GM12878 (cell line): ENCODE measurements around the gene POFUT2. TPM values are rescaled to one million over a fixed set of nuclear protein-coding genes. Genes with fewer than 3 reads are reported as not detected.
A peak's percentile ranks its signal among the peaks of the same experiment; 100 is the strongest.

Experiments used
- ATAC-seq: fragments of 200-7000 bp; cut with Tn5 transposase; 3 replicates; pipeline ENCODE4 v1.9.1; 2020; ENCODE audit warnings: mild to moderate bottlenecking, moderate library complexity
- BruUV-seq: library from RNA; stranded (reverse); fragments of 400-500 nt; replicated peaks from 2 replicates; lab custom pipeline; 2021; lab: Mats Ljungman, UMichigan
- CTCF ChIA-PET: fragments of 300-600 bp; sonication (Branson Sonifier 250); formaldehyde crosslinking; extraction: SDS; loops from one replicate; lab custom pipeline; 2021; ENCODE audit warnings: inconsistent platforms; lab: Yijun Ruan, JAX
- POLR2A ChIA-PET: fragments of 350-600 bp; formaldehyde crosslinking; extraction: SDS; loops from one replicate; lab custom pipeline; 2021; ENCODE audit warnings: inconsistent platforms; lab: Charles Lee
- RAD21 ChIA-PET: fragments of 300-600 bp; sonication (Branson Sonifier 250); formaldehyde crosslinking; loops from one replicate; lab custom pipeline; 2023; ENCODE audit warnings: antibody characterized with exemption; ENCODE audit not compliant: unreplicated experiment; lab: Charles Lee
- SMC1A ChIA-PET: fragments of 300-600 bp; sonication (Branson Sonifier 250); formaldehyde crosslinking; loops from one replicate; lab custom pipeline; 2023; ENCODE audit not compliant: unreplicated experiment, uncharacterized antibody; lab: Charles Lee
- DNase-seq: peaks from one replicate; pipeline ENCODE4 v3.0.0-alpha.2; 2011; ENCODE audit warnings: low read depth, low spot score
- FAIRE-seq: peaks from 3 replicates; lab custom pipeline; 2011; peaks lifted over from hg19 to GRCh38; lab: Jason Lieb, UNC
- H2AFZ ChIP-seq: 2 replicates; pipeline ENCODE4 v1.6.0; 2011; ENCODE audit warnings: low read depth, low read length, control low read depth; ENCODE audit not compliant: control insufficient read depth
- H3K27ac ChIP-seq: 2 replicates; pipeline ENCODE4 v1.5.1; 2011; ENCODE audit warnings: control low read depth; ENCODE audit not compliant: control insufficient read depth, insufficient read depth
- H3K27me3 ChIP-seq, 2 experiments: replicated peaks in 1 of 2; 2 replicates each; pipeline versions ENCODE4 v1.6.0 to v1.6.1; 2011; ENCODE audit warnings: low read length in 1 of 2; ENCODE audit not compliant: control insufficient read depth in 2 of 2, insufficient read depth in 2 of 2
- H3K36me3 ChIP-seq, 2 experiments: 2 replicates each; pipeline ENCODE4 v1.5.1; 2011; ENCODE audit warnings: low read length in 1 of 2; ENCODE audit not compliant: control insufficient read depth in 2 of 2, insufficient read depth in 2 of 2
- H3K4me1 ChIP-seq: 2 replicates; pipeline ENCODE4 v1.6.1; 2011; ENCODE audit warnings: mild to moderate bottlenecking, low read length, moderate library complexity, mixed read lengths; ENCODE audit not compliant: control insufficient read depth, insufficient read depth
- H3K4me2 ChIP-seq: 2 replicates; pipeline ENCODE4 v1.6.0; 2011; ENCODE audit warnings: control low read depth; ENCODE audit not compliant: control insufficient read depth, insufficient read depth
- H3K4me3 ChIP-seq: fragments of 200-600 bp; sonication (generic); 2 replicates; pipeline ENCODE4 v1.5.1; 2016
- H3K79me2 ChIP-seq: 2 replicates; pipeline ENCODE4 v1.6.0; 2011; ENCODE audit warnings: low read length; ENCODE audit not compliant: control insufficient read depth, insufficient read depth
- H3K9ac ChIP-seq: 2 replicates; pipeline ENCODE4 v1.8.0; 2011; ENCODE audit warnings: low read length, control low read depth, mixed read lengths; ENCODE audit not compliant: control insufficient read depth, insufficient read depth
- H3K9me3 ChIP-seq: replicated peaks from 3 replicates; pipeline ENCODE4 v1.5.1; 2011; ENCODE audit warnings: mild to moderate bottlenecking, low read length; ENCODE audit not compliant: control insufficient read depth, insufficient read depth
- H4K20me1 ChIP-seq: 2 replicates; pipeline ENCODE4 v1.6.0; 2011; ENCODE audit not compliant: control insufficient read depth, insufficient read depth
- ASH2L ChIP-seq: fragments of 300-600, 200-600 bp; sonication (generic); IDR thresholded peaks from 2 replicates; pipeline ENCODE4 v1.6.1; 2017; ENCODE audit warnings: low read depth, mild to moderate bottlenecking, borderline replicate concordance
- BCL11A ChIP-seq: IDR thresholded peaks from 2 replicates; pipeline ENCODE4 v1.6.1; 2011; ENCODE audit warnings: low read depth, low read length
- BRCA1 ChIP-seq: IDR thresholded peaks from 2 replicates; pipeline ENCODE4 v1.6.1; 2011; ENCODE audit warnings: low read depth, low read length, improper control_type of control experiment
- CBX3 ChIP-seq: fragments of 200-600 bp; sonication (generic); IDR thresholded peaks from 2 replicates; pipeline ENCODE4 v1.6.1; 2016; ENCODE audit warnings: low read depth, borderline replicate concordance
- EGR1 ChIP-seq, 2 experiments: IDR thresholded peaks; 1 replicate in 1 of 2; 2 replicates in 1 of 2; pipeline ENCODE4 v1.6.1; 2011 to 2012; ENCODE audit warnings: low read depth in 2 of 2, low read length in 2 of 2, borderline replicate concordance in 1 of 2, mild to moderate bottlenecking in 1 of 2, moderate library complexity in 1 of 2
- EP300 ChIP-seq, 2 experiments: fragments of 150-350 bp in 1 of 2; IDR thresholded peaks; 2 replicates each; pipeline ENCODE4 v1.6.1; 2011 to 2012; ENCODE audit warnings: low read depth in 2 of 2, low read length in 2 of 2, borderline replicate concordance in 1 of 2, improper control_type of control experiment in 1 of 2, inconsistent platforms in 1 of 2; ENCODE audit not compliant: control insufficient read depth in 1 of 2
- FOS ChIP-seq: IDR thresholded peaks from 3 replicates; pipeline ENCODE4 v1.6.1; 2011; ENCODE audit warnings: borderline replicate concordance; ENCODE audit not compliant: insufficient read length; ENCODE audit errors: extremely low read depth
- FOXK2 ChIP-seq: fragments of 450-650 bp; IDR thresholded peaks from 2 replicates; pipeline ENCODE4 v1.6.1; 2017; ENCODE audit warnings: mild to moderate bottlenecking, moderate library complexity
- GATAD2B ChIP-seq: fragments of 450-650 bp; conservative IDR thresholded peaks from 2 replicates; pipeline ENCODE4 v1.6.1; 2017; ENCODE audit warnings: low read depth, mild to moderate bottlenecking, moderate library complexity
- IRF4 ChIP-seq: IDR thresholded peaks from 2 replicates; pipeline ENCODE4 v1.6.1; 2011; ENCODE audit warnings: low read depth, low read length
- NR2F1 ChIP-seq: fragments of 450-650 bp; conservative IDR thresholded peaks from 2 replicates; pipeline ENCODE4 v1.6.1; 2017; ENCODE audit warnings: mild to moderate bottlenecking
- PAX5 ChIP-seq: IDR thresholded peaks from 2 replicates; pipeline ENCODE4 v1.6.1; 2011; ENCODE audit warnings: low read depth, low read length, borderline replicate concordance
- SUPT20H ChIP-seq: IDR thresholded peaks from 2 replicates; pipeline ENCODE4 v1.6.1; 2011; ENCODE audit warnings: low read depth, mild to moderate bottlenecking, low read length, moderate library complexity, borderline replicate concordance; ENCODE audit not compliant: control insufficient read depth
- ZNF274 ChIP-seq: IDR thresholded peaks from one replicate; pipeline ENCODE4 v1.8.0; 2011; ENCODE audit not compliant: insufficient read length, insufficient read depth
- ZNF384 ChIP-seq: IDR thresholded peaks from 2 replicates; pipeline ENCODE4 v1.6.1; 2012; ENCODE audit warnings: low read depth, mild to moderate bottlenecking, low read length, improper control_type of control experiment, borderline replicate concordance
- WGBS: methylation state at CpG from one replicate; pipeline ENCODE4 v1.1.6; 2016; ENCODE audit warnings: low lambda C conversion rate; ENCODE audit not compliant: insufficient replicate concordance, insufficient coverage; ENCODE audit errors: missing lambda C conversion rate; 5-methylcytosine and 5-hydroxymethylcytosine counted together
- in situ Hi-C: fragments of 300-500 bp; cut with MboI; formaldehyde crosslinking; loops from 9 replicates; pipeline ENCODE4 v1.14.3; 2018; ENCODE audit warnings: mixed read lengths
- intact Hi-C: fragments of 100-400 bp; cut with micrococcal nuclease; formaldehyde crosslinking; loops from one replicate; pipeline ENCODE4 v1.14.2; 2022; ENCODE audit not compliant: unreplicated experiment
- polyA plus RNA-seq, 11 experiments: library from polyadenylated mRNA; depleted of rRNA in 4 of 11; unstranded in 6 of 11; stranded (reverse) in 5 of 11; fragments of >200 nt; fragmentation: Nextera tagmentation in 4 of 11; fragmentation: Illumina TruSeq in 1 of 11; extraction: Ambion mirVana in 4 of 11; extraction: Trizol in 1 of 11; gene quantifications; 1 replicate in 1 of 11; 2 replicates in 10 of 11; pipeline versions ENCODE4 v1.2.1 to v1.2.3, GENCODE V29; 2011 to 2016; ENCODE audit warnings: inconsistent platforms in 2 of 11, missing spikeins in 2 of 11, low read depth in 1 of 11
- total RNA-seq, 4 experiments: library from RNA; depleted of rRNA in 3 of 4; stranded (reverse); fragments of >200 nt in 3 of 4; fragmentation: Illumina TruSeq in 1 of 4; extraction: Trizol in 1 of 4; gene quantifications; 2 replicates each; pipeline versions ENCODE4 v1.2.1 to v1.2.3, GENCODE V29; 2013 to 2021

The POFUT2 gene
- total and polyA plus RNA-seq, 10 of the 15 experiments (the other 5 are each of a cell fraction or from before 2014, with no cell fraction given), result 1.2 to 15.1 (median 6.8) TPM

DNA sequence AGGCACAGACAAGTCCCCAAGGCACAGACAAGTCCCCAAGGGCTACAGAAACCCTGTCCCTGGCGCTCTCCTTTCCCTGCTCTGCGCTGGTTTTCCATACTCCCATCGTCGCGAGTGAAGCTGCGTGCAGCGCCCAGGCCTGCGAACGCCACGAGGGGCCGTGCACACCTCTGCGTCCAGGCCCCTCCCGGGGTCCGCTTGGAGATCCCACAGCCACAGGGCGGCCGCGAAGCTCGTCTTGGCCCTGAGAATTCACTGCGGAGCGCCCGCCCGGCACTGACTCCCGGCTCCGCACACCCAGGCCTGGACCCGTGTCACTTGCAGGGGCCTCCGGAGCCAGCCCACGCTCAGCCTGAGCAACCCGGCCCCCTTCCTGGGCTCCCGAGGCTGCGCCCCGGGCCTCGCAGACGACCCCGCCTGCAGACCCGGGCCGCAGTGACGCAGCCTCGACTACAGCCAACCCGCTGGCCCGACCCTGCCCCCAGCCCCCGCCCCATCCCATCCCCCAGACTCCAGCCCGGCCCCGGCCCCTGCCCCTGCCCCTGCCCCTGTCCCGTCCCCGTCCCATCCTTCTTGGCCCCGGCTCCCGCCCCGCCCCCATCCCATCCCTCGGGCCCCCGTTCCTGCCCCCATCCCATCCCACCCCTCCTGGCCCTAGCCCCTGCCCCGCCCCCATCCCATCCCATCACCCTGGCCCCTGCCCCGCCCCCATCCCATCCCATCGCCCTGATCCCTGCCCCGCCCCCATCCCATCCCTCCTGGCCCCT, 841 bp downstream of the POFUT2 start:
- SMC1A ChIA-PET, result no interaction called here
- Histone ChIP-seq H3K9ac (no peak overlapping the region), H3K79me2 (peaks cover 4% of the 10 kb centered on the region), H2AFZ (no peak overlapping the region), H3K36me3 (peaks cover 0 to 6% of the 10 kb centered on the region in 2 experiments; a peak in 3 of 4 replicates), H3K4me1 (0 out of 2 replicates have a peak, but pooled peaks cover 2% of the 10 kb centered on the region), H4K20me1 (no peaks in the 10 kb centered on the region), H3K27me3 (no peaks in the 10 kb centered on the region), H3K4me3 (peak overlapping the region; percentile 50; the same call in 1 of the 2 replicates), H3K27ac (no peak overlapping the region), H3K9me3 (no peaks in the 10 kb centered on the region), H3K4me2 (peak overlapping the region; percentile 21)
- CTCF ChIA-PET, result interaction anchor here (0.8 to 8.2 kb wide), 2 partner anchors 22 to 147 kb away, joined by 3 to 87 read pairs; no protein-coding TSS in a partner anchor
- no TSS peak for BruUV-seq
- RAD21 ChIA-PET, result interaction anchor here (1.1 to 1.6 kb wide), 4 partner anchors 134 to 337 kb away, joined by 3 to 9 read pairs (median 5); no protein-coding TSS in a partner anchor
- in situ Hi-C loops, result no loop called here
- POLR2A ChIA-PET, result interaction anchor here (0.8 kb wide), 1 partner anchor 135 kb away, joined by 4 read pairs; no protein-coding TSS in a partner anchor
- ATAC-seq (no peak), FAIRE-seq (no peak), DNase-seq (no peak)
- WGBS, result 54% methylated on average over 32 of the region's 54 CpGs
- no peak for TF ChIP-seq PAX5
- no peak for TF ChIP-seq GATAD2B
- TF ChIP-seq FOXK2, result no peak
- TF ChIP-seq IRF4, result no peak
- no peak for TF ChIP-seq BRCA1
- TF ChIP-seq ZNF384, result no peak
- no peak for TF ChIP-seq ZNF274
- TF ChIP-seq EP300 (IDR thresholded peaks at IDR 0.05; ENCODE audit: borderline replicate concordance in 1 of 2, control insufficient read depth in 1 of 2, low read depth in 2 of 2, low read length in 2 of 2), result no peak
- no peak for TF ChIP-seq EGR1 (IDR thresholded peaks at IDR 0.05; ENCODE audit: borderline replicate concordance in 1 of 2, low read depth in 2 of 2, low read length in 2 of 2)
- no peak for TF ChIP-seq ASH2L
- no peak for TF ChIP-seq SUPT20H
- TF ChIP-seq FOS, result no peak
- TF ChIP-seq NR2F1, result no peak
- TF ChIP-seq CBX3, result no peak
- TF ChIP-seq BCL11A, result no peak
- intact Hi-C loops, result loop anchor here (5.0 kb wide), 2 partner anchors 145 to 305 kb away; no protein-coding TSS in a partner anchor
